HG02678 (cell line): ENCODE results near the gene MYO1F.

ENCODE experiments used
- ATAC-seq: cut with Tn5 transposase; IDR thresholded peaks from one replicate; pipeline ENCODE4 v1.9.1; 2021; ENCODE audit warnings: mild to moderate bottlenecking, moderate library complexity; ENCODE audit not compliant: unreplicated experiment

Gene MYO1F

DNA sequence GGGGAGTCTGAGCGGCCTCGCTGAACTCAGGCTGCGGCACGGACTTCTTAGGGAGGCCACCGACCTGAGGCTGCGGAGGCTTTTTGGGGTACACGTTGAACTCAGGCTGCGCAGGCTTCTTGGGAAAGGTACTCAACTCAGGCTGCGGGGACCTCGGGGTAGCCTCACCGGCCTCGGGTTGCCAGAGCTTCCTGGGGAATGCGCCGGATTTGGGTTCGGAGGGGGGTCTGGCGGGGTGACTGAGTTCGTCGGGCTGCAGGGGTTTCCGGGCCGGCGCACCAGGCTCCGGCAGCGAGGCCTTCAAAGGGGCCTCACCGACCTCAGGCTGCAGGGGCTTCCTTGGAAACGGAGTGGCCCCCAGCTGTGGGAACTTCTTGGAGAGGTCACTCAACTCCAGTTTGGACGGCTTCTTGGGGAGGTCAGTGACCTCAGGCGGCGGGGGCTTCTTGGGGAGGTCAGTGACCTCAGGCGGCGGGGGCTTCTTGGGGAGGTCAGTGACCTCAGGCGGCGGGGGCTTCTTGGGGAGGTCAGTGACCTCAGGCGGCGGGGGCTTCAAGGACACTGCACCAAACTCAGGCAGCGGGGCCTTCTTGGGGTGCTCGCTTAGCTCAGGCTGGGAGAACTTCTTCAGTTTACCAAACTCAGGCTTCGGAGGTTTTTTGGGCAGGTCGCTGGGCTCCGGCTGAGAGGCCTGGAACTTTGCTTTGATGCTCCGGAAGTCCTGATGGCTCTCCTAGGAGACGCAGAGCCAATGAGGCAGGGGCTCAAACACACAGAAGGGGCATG lies 78.0 kb downstream of the MYO1F start:
- ATAC-seq = no peak

DNA sequence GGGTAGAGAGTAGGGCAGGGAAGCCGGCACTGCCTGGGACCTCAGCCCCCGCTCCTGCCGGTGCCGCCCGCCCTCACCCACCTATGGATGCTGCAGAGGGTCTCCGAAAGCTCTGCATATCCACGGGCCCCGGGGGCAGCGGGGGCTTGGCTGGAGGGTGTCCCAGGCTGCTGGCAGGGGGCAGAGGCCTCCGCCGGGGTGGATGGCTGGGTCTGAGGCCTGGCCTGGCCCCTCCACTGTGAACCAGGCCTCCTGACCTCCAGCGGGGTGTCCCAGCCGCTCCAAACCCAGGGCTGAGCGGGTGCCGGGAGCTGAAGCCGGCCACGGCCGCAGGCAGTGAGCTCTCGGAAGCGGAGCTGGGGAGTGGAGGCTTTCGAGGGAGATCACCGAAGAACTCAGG lies 78.9 kb downstream of the MYO1F start:
- no peak for ATAC-seq

DNA sequence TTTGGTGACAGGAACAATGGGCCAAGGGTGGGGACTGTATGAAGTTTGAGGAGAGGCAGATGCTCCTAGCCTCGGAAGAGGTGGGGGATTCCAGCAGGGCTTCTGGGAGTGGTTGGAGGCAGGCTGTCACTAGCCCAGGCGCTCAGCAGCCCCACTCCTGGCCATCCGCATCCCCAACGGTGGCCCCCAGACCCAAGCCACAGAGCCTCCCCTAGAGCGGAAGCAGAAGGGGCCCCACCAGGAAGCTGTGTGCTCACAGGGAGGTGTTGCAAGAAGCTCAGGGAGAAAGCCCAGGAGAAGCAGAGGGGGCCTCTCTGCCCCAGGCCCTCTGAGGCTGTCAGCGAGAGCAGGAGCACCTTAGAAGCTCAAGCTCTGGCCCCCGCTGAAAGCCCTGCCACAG lies 83.1 kb downstream of the MYO1F start:
- ATAC-seq = no peak

DNA sequence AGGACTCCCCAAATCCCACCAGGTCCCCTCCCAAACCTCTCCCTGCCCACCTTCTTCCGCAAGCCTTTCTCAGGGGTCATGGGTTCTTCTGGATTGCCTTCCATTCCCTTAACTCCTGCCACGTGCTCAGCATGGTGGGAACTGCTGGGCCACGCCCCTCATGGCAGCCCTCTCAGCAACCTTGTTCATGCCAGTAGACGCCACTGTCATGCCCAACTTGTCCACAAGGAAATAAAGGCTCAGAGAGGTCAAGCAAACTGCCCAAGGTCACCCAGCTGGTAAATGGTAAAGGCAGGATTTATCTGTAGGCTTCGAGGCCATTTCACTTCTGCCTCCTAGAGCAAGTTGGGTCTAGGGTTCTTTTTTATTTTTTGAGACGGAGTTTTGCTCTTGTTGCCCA lies 85.7 kb downstream of the MYO1F start:
- no peak for ATAC-seq

DNA sequence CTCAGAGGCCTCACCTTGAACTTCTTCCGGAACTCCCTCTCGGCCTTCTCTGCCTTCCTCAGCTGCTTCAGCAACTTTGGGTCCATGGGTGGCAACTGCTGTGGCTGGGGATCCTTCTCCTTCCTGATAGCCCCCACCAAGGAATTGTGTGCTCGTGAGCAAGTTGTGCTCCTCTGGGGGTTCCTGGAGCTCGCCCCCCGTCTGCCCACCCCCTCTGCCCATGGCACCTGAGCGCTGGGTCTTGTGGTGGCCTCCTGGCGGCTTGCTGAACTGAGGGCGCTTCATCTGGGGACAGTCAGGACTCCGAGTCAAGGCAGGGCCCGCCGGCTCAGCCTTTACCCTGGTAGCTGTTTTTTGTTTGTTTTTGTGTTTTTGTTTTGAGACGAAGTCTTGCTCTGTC lies 86.4 kb downstream of the MYO1F start:
- no peak for ATAC-seq

DNA sequence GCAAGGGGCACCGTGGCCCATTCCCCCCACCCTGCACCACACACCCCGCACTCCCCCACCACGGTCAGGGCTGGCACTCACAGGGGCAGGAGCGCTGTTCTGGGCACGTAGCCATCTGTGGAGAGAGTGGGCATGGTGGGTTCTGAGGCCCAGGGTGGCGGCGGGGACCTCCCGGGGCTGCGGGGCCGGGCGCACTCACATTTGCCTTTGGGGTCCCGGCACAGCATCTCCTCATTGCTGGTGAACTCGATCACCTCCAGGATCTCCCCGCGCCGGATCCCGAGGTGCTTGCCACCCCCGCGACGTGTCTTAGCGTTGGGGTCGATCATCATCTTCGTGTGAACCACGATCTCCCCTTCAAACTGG lies 86.9 kb downstream of the MYO1F start:
- no peak for ATAC-seq

DNA sequence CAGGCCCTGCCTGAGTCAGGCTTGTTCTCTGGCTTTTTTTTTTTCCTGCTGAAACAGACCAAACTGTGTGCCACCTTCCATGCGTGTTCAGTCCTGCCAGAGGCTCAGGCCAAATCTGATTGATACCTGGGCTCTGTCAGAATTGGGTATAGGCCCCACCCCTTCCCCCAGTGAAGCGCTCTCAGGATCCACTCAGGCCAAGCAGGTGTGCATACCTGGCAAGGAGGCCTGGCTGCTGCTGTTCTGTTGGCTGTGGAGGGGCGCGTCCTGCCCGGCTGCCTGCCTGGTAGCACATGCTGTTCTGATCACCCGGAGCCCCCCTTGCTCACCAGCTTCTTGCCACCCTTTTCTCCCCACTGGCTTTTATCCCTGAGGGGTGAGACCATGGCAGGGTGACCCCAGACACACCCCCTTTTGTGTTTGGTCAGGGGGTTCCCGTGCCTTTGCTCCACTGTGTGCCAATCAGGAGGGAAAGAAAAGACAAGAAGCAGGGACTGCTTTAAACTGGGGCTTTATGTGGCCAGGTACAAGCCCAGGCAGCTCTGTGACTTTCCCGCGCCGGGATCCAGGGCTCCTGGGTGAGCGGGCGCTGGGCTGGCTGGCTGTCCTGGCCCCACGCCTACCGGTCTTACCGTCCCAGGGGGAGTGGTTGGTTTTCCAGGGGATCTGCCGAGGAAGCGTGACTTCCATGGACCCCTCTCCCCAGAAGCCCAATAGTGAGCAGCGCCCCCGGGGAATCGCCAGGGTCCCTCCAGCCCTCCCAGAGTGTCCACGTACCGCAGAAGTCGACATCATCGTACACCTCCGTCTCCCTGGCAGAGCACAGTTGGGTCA lies 87.5 kb downstream of the MYO1F start:
- no peak for ATAC-seq

DNA sequence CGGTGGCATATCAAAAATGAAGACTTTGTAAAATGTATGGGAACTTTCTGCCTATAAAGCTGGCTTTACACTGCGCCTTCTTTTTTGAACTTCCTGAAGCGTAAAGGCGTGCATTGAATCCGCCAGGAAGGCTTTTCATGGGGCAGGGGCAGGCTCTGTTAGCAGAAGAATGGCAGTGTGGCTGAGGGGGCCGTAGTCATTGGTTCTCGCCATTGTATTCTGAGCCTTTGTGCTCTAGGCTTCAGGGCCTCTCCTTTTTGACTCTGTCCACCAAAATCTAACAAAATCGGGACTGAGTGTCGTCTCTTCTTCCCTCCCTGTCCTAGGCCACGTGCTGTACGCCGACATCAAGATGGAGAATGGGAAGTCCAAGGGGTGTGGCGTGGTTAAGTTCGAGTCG lies 88.9 kb downstream of the MYO1F start:
- no peak for ATAC-seq

DNA sequence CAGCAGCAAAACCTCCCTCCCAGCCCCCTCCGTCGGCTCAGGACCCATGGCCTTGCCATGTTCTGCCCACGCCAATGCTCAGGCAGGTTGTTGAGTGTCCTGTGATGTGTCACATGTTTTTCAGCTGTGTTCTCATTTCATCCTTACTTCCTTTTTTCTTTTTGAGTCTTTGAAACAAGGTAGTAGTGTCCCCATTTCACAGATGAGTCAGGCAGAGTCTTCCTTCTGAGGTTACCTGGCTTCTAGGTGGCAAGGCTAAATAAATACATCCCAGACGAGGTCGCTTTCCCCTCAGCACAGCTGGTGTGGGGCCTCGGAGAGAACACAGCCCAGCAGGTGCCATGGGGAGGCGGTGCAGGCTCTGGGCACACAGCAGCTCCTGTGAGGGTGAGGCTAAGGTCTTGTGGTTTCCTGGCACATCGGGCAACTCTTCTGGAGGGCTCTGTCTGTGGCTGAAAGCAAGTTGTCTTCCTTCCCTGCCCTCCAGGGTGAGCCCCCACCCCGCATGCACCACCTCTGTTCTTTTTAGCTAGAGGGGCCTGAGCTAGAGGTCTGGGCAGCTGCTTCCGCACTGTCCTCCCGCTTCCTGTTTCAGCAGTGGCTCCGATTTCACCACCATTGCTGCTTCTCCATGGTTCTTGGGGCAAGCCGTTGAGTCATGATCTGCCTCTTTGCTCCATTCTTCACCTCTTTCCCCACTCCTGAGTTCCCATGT lies 89.9 kb downstream of the MYO1F start:
- no peak for ATAC-seq

DNA sequence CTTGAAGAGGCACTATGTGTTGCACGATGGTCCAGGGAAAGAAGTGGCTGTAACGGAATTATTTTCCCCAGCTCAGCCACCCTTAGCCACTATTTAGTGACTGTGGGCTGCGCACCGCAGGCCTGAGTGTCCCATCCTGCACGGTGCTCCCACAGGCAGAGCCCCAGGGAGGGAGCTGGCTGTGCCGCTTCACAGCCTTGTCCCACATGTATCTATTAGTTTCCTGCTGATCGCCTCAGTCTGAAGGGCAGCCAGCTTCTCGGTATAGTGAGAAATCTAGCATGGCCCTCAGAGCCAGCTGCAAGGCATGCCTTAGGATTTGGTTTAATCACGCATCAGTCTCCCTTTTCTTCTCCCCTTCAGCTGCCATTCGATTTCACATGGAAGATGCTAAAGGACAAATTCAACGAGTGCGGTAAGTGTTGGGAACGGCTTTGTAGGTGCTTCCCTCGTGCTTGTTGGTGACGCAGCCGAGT lies 90.5 kb downstream of the MYO1F start:
- ATAC-seq = no peak

DNA sequence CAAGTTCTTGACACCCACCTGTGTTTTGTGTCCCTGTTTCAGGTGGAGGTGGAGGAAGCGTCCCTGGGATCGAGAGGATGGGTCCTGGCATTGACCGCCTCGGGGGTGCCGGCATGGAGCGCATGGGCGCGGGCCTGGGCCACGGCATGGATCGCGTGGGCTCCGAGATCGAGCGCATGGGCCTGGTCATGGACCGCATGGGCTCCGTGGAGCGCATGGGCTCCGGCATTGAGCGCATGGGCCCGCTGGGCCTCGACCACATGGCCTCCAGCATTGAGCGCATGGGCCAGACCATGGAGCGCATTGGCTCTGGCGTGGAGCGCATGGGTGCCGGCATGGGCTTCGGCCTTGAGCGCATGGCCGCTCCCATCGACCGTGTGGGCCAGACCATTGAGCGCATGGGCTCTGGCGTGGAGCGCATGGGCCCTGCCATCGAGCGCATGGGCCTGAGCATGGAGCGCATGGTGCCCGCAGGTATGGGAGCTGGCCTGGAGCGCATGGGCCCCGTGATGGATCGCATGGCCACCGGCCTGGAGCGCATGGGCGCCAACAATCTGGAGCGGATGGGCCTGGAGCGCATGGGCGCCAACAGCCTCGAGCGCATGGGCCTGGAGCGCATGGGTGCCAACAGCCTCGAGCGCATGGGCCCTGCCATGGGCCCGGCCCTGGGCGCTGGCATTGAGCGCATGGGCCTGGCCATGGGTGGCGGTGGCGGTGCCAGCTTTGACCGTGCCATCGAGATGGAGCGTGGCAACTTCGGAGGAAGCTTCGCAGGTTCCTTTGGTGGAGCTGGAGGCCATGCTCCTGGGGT lies 91.5 kb downstream of the MYO1F start:
- no peak for ATAC-seq

DNA sequence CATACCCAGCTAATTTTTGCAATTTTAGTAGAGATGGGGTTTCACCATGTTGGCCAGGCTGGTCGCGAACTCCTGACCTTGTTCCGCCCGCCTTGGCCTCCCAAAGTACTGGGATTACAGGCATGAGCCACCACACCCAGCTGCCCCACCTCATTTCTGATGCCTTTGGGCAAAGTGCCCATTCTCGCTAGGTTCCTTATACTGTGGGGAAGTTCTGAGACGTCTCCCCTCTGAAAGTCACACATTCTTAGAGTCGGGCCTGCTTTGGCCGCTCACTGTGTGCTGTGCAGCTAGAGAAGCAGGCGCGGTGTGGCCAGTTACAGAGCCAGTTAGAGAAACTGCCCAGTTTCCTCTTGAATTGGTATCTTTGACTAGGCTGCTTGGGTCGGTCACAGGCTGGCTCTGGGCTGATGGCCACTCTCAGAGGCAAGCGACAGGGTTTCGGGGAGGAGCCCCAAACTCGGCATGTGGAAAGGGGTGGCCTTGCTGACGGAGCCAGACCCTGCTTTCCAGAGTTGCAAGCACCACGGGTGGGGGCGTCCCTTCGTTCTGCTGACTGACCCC lies 92.8 kb downstream of the MYO1F start:
- no peak for ATAC-seq

DNA sequence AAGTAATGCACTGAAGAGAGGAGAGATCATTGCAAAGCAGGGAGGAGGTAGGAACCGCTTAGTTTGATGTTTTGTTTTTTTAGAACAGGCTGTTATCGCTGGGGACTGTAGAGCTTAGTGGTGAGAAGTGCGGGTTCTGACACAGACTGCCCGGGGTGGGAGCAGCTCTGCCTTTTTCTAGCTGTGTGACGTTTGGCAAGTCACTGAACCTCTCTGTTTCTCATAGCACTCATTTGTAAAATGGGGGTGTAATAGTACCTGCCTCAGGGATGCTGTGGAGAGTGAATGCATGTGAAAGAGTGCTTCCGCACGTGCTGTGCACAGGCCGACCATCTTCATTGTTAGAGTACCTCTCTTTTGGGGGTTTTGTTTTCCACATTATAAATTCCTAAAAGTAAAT lies 94.1 kb downstream of the MYO1F start:
- ATAC-seq = no peak

DNA sequence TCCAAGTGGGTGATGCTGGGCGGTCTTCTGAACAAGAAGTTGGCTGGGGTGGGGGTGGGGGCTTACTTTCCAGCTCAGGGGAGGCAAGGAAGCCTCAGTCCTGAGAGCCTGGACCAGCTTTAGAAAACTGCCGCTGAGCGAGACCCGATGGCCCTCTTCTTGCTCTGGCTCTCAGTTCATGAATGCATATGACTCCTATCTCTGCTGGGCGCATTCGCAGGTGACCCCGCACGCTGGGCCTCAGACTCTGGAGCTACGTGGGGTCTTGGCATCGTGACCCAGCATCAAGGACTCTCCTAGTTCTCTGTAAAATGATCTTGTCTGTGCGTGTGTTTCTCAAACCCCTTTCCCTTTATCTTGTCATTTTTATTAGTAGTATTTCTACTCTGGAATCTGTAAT lies 94.5 kb downstream of the MYO1F start:
- no peak for ATAC-seq

DNA sequence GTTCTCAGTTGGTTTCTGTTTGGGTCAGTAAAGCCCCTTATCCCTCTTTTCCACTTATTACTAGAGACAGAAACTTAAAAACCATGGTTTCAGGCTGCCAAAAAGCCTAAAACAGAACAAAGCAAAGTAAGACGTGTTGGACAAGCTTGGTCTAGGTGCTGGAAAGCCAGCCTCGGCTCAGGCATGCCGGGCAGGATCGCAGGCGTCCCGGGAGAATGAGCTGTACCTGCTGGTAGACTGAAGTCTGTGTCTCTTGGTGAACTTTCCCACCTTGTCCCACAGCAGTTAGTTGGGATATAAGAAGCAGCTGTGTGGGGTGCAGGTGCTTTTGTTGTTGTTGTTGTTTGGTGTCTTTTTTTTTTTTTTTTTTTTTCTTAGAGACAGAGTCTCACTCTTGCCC lies 95.6 kb downstream of the MYO1F start:
- no peak for ATAC-seq

DNA sequence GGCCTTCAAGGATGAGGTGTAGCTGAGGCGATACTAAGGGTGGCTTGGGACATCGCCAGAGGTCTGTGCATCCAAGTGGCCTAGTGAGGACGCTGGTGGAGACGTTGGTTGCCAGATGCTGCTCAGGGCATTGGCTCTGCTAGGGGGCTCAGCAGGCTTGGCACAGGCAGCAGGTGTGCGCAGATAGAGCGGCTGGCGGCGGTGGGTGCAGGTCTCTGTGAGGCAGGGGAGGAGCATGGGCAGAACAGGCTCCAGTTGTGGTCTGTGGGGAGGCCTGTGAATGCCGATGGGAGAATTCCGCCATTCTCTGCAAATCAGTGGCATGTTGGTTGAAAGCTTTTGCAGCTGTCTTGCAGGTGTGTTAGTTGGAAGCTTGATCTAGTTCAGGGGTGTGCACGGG lies 96.0 kb downstream of the MYO1F start:
- no peak for ATAC-seq

DNA sequence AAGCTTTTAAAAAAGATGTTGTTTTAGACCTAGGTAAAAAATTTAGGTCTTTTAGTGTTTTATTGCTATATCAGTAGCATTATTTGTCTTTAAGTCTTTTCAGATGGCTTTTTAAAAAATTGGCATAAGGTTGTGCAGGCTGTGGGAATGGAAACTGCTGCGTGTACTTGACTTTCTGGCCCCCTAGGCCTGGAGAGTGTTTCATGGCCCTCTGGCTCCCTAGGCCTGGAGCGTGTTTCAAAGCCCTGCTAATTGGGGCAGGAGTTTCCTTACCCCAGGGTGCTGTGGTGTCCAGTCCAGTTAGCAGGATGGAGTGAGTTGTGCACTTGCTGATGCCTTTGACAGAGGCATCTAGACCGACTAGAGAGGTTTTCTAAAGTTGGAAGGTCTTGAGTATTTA lies 98.6 kb downstream of the MYO1F start:
- ATAC-seq = no peak

DNA sequence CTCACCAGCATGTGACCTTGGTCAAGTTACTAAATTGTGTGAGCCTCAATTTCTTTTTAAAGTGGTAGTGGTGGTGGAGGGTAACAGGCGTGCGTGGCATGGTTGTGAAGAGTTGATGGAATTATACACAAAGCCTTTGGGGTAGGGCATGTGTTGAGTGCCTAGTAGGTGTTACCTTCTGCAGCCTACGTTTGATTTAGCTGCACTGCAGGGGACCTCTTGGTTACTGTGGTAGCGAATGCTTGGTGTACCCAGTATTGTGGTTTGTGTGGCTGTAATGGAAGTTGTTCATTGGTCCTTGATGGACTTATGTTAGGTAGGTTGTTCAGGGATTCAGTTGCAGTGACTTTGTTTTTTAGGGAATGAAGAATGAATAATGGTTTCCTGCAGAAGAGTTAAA lies 99.4 kb downstream of the MYO1F start:
- ATAC-seq = no peak

DNA sequence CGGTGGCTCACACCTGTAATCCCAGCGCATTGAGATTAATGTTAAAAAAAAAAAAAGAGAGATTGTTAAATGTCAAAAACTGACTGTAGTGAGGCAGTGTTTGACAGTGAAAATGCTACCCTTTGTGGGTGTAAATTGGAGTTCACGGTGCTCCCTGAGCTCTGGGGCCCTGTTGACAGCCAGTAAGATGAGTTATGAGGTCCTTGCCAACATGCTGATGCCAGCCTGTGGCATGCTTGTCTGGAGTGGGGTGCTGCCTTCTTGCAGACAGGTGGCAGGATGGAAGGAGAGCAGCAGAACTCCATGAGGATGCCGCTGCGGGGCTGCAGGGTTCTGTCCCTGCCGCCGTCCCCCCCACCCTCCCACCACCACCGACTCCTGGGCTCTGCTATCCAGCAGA lies 100.7 kb downstream of the MYO1F start:
- ATAC-seq = no peak

DNA sequence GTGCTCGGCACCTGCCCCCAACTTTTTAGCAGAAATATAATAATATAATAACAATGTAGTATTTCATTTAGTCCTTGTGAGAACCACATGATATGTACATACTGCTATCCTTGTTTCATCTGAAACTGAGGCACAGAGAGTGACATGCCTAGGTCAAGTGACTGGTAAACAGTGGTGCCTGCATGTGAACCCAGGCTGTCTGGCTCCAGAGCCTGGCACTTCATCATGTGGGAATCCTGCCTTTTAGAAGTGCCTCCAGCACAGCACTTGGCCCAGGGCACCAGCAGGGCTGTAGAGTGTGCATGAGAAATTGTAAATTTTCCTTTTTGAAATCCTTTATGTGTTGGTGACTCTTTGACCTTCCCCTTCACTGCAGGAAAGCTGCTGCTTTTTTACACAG lies 102.2 kb downstream of the MYO1F start:
- ATAC-seq = no peak
